K562 (cell line): ENCODE measurements around the gene WWP2. TPM values are rescaled to one million over a fixed set of nuclear protein-coding genes. Genes with fewer than 3 reads are reported as not detected.

Source experiments
- ARID2 ChIP-seq: fragments of 450-650 bp; IDR thresholded peaks from 2 replicates; pipeline ENCODE4 v1.6.1; 2017; ENCODE audit warnings: antibody characterized with exemption, mild to moderate bottlenecking
- CBFA2T2 ChIP-seq: fragments of 450-650 bp; conservative IDR thresholded peaks from 2 replicates; pipeline ENCODE4 v1.6.1; 2017; ENCODE audit warnings: mild to moderate bottlenecking
- E2F1 ChIP-seq: sonication (generic); formaldehyde crosslinking; IDR thresholded peaks from 2 replicates; pipeline ENCODE4 v1.8.1; 2023; ENCODE audit warnings: mild to moderate bottlenecking, missing genetic modification reagents, moderate library complexity
- ETV1 ChIP-seq: fragments of 450-650 bp; conservative IDR thresholded peaks from 2 replicates; pipeline ENCODE4 v1.6.1; 2016; ENCODE audit warnings: missing genetic modification characterization, control low read depth, low read depth, missing compliant biosample characterization
- EZH2 ChIP-seq: IDR thresholded peaks from 2 replicates; pipeline ENCODE4 v1.6.1; 2012; ENCODE audit warnings: low read depth, mild to moderate bottlenecking, inconsistent platforms, low read length, borderline replicate concordance
- GMEB1 ChIP-seq: fragments of 250-450 bp; sonication (Bioruptor Pico); IDR thresholded peaks from 2 replicates; pipeline ENCODE4 v1.4.0; 2020; ENCODE audit warnings: mild to moderate bottlenecking
- GTF3C2 ChIP-seq: IDR thresholded peaks from 3 replicates; pipeline ENCODE4 v1.6.1; 2011; ENCODE audit warnings: borderline replicate concordance, mild to moderate bottlenecking, moderate library complexity; ENCODE audit not compliant: insufficient read length; ENCODE audit errors: extremely low read depth
- MCM3 ChIP-seq: fragments of 450-650 bp; IDR thresholded peaks from 2 replicates; pipeline ENCODE4 v1.6.1; 2016
- MXD1 ChIP-seq: fragments of 250-450 bp; sonication (Bioruptor Pico); IDR thresholded peaks from 2 replicates; pipeline ENCODE4 v1.8.0; 2021; ENCODE audit warnings: borderline replicate concordance, mild to moderate bottlenecking, moderate library complexity; ENCODE audit not compliant: poor library complexity, severe bottlenecking
- NONO ChIP-seq, 2 experiments: fragments of 200-400 bp in 1 of 2; fragments of 450-650 bp in 1 of 2; formaldehyde crosslinking in 1 of 2; IDR thresholded peaks; 2 replicates each; pipeline ENCODE4 v1.6.1; 2017; ENCODE audit warnings: low read depth in 2 of 2, mild to moderate bottlenecking in 2 of 2, moderate library complexity in 2 of 2, low read length in 1 of 2
- SMAD3 ChIP-seq: fragments of 450-650 bp; formaldehyde crosslinking; conservative IDR thresholded peaks from 2 replicates; pipeline ENCODE4 v1.4.0; 2020; ENCODE audit warnings: mild to moderate bottlenecking
- STAG1 ChIP-seq: sonication (generic); formaldehyde crosslinking; IDR thresholded peaks from 2 replicates; pipeline ENCODE4 v1.5.0; 2020; ENCODE audit warnings: missing genetic modification reagents, borderline replicate concordance
- TBP ChIP-seq: optimal IDR thresholded peaks from 2 replicates; pipeline ENCODE3; 2011; ENCODE audit warnings: low read depth, low read length, improper control_type of control experiment
- U2AF1 ChIP-seq: fragments of 200-400 bp; formaldehyde crosslinking; optimal IDR thresholded peaks from 2 replicates; pipeline ENCODE3; 2017; ENCODE audit warnings: mild to moderate bottlenecking, low read depth, low read length, moderate library complexity
- ZBTB7A ChIP-seq: IDR thresholded peaks from 2 replicates; pipeline ENCODE4 v1.6.1; 2011; ENCODE audit warnings: low read depth, mild to moderate bottlenecking, low read length, moderate library complexity, borderline replicate concordance; ENCODE audit not compliant: control insufficient read depth
- ZBTB8A ChIP-seq: fragments of 450-650 bp; IDR thresholded peaks from 2 replicates; pipeline ENCODE4 v1.6.1; 2018; ENCODE audit warnings: mild to moderate bottlenecking, moderate library complexity; ENCODE audit not compliant: partially characterized antibody
- ZFPM2 ChIP-seq: fragments of 250-450 bp; sonication (Bioruptor Pico); IDR thresholded peaks from 2 replicates; pipeline ENCODE4 v1.5.1; 2022; ENCODE audit warnings: mild to moderate bottlenecking
- ZNF280B ChIP-seq: fragments of 250-450 bp; sonication (Bioruptor Pico); IDR thresholded peaks from 2 replicates; pipeline ENCODE4 v1.5.1; 2021; ENCODE audit warnings: mild to moderate bottlenecking
- ZNF324 ChIP-seq: fragments of 250-450 bp; sonication (Bioruptor Pico); IDR thresholded peaks from 2 replicates; pipeline ENCODE4 v1.4.0; 2020; ENCODE audit warnings: mild to moderate bottlenecking
- ZNF436 ChIP-seq: fragments of 250-450, 450-650 bp; sonication (Bioruptor Pico); formaldehyde crosslinking; IDR thresholded peaks from 2 replicates; pipeline ENCODE4 v1.7.0; 2020; ENCODE audit warnings: mild to moderate bottlenecking
- polyA plus RNA-seq, 8 experiments: library from polyadenylated mRNA; depleted of rRNA in 4 of 8; stranded (reverse) in 5 of 8; unstranded in 3 of 8; fragments of >200 nt; fragmentation: Nextera tagmentation in 2 of 8; fragmentation: Illumina TruSeq in 1 of 8; extraction: Ambion mirVana in 2 of 8; extraction: Trizol in 1 of 8; gene quantifications; 2 replicates each; pipeline versions ENCODE4 v1.2.1 to v1.2.3, GENCODE V29; 2011 to 2014; ENCODE audit warnings: inconsistent platforms in 1 of 8, missing spikeins in 1 of 8
- total RNA-seq, 7 experiments: library from RNA; depleted of rRNA in 6 of 7; stranded (reverse); fragments of >200 nt in 6 of 7; fragmentation: Illumina TruSeq in 2 of 7; extraction: Trizol in 2 of 7; gene quantifications; 2 replicates each; pipeline versions ENCODE4 v1.2.1 to v1.2.3, GENCODE V29; 2011 to 2021; ENCODE audit warnings: low replicate concordance in 1 of 7

The WWP2 gene
- total and polyA plus RNA-seq, 9 of the 15 experiments (the other 6 are each of a cell fraction or from before 2014, with no cell fraction given), result 1.9 to 34.4 (median 14.6) TPM

GRCh38 chr16:69726313-69727060, 35.6 kb upstream of the WWP2 start, which contains the start of gene NQO1 (continued):
- TF ChIP-seq MXD1 (CRISPR knock-in tag) (no peak), ZNF436 (CRISPR knock-in tag) (no peak), E2F1 (CRISPR knock-in tag) (no peak), ZNF280B (CRISPR knock-in tag) (no peak), EZH2 (no peak), ZBTB7A (0 out of 2 replicates have a peak, but pooled peaks have one; percentile 35), NONO (IDR thresholded peaks at IDR 0.05; ENCODE audit: low read depth in 2 of 2, low read length in 1 of 2) (peak in 1 of 2 experiments; percentile 50; a peak in 2 of 4 replicates), ARID2 (no peak), ZBTB8A (no peak), MCM3 (no peak), CBFA2T2 (no peak; the same call in 1 of the 2 replicates), SMAD3 (CRISPR knock-in tag) (no peak), ZFPM2 (no peak), TBP (peak; percentile 96), STAG1 (CRISPR knock-in tag) (no peak), GMEB1 (CRISPR knock-in tag) (no peak), U2AF1 (no peak), ETV1 (peak; percentile 82), GTF3C2 (no peak), ZNF324 (CRISPR knock-in tag) (no peak)
